Immature natural killer cell (primary cell): Measurements from ENCODE around the gene C16orf74. TPM values are rescaled to one million over a fixed set of nuclear protein-coding genes. Genes with fewer than 3 reads are reported as not detected.
A peak's percentile ranks its signal among the peaks of the same experiment; 100 is the strongest.

ENCODE experiments used
- DNase-seq, 3 donors: peaks; one replicate each; pipeline ENCODE4 v3.0.0; 2022; ENCODE audit warnings: mixed read lengths in 1 of 3
- H3K27ac Mint-ChIP-seq, 6 donors: one replicate each; pipeline ENCODE4 v1.8.0; 2020; ENCODE audit warnings: mixed read lengths in 6 of 6, mild to moderate bottlenecking in 5 of 6, inconsistent platforms in 4 of 6, moderate library complexity in 3 of 6
- H3K27me3 Mint-ChIP-seq, 3 donors: one replicate each; pipeline ENCODE4 v1.8.0; 2020 to 2021; ENCODE audit warnings: low read depth in 3 of 3, mild to moderate bottlenecking in 3 of 3, mixed read lengths in 3 of 3, moderate library complexity in 3 of 3, inconsistent platforms in 1 of 3
- H3K36me3 Mint-ChIP-seq, 3 donors: one replicate each; pipeline ENCODE4 v1.8.0; 2020; ENCODE audit warnings: mixed read lengths in 3 of 3, inconsistent platforms in 2 of 3, mild to moderate bottlenecking in 2 of 3
- H3K4me1 Mint-ChIP-seq, 2 donors: one replicate each; pipeline ENCODE4 v1.8.0; 2020; ENCODE audit warnings: inconsistent platforms in 2 of 2, mild to moderate bottlenecking in 2 of 2, mixed read lengths in 2 of 2, moderate library complexity in 1 of 2
- H3K4me3 Mint-ChIP-seq, 5 donors: one replicate each; pipeline ENCODE4 v1.8.0; 2020; ENCODE audit warnings: mild to moderate bottlenecking in 5 of 5, mixed read lengths in 5 of 5, inconsistent platforms in 3 of 5, moderate library complexity in 3 of 5
- H3K9me3 Mint-ChIP-seq, 6 donors: one replicate each; pipeline ENCODE4 v1.8.0; 2020; ENCODE audit warnings: mild to moderate bottlenecking in 6 of 6, mixed read lengths in 6 of 6, inconsistent platforms in 4 of 6, moderate library complexity in 3 of 6
- polyA plus RNA-seq, 3 donors: library from polyadenylated mRNA; unstranded; fragments of 300-500 nt; fragmentation: Illumina TruSeq; gene quantifications; one replicate each; pipeline ENCODE4 v1.2.3, GENCODE V29; 2021

Gene C16orf74
- polyA plus RNA-seq, 3 donors from 2014 or later: 5.0 to 9.0 (median 7.4) TPM

DNA sequence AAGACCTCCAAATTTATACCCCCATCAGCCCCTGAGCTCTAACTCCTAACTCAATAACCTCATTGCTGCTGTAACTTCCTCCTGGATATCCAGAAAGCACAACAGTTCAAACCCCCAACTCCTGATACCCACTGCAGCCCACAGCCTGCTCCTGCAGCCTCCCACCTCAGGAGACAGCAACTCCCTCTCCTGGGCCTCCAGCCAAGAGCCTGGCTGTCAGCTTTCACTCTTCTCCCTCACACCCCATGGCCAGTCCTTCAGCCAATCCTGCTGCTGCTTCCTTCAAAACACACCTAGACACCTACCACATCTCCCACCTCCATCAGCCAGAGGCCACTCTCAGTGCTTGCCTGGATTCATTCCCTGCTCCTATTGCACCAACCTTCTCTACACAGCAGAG lies 67.5 kb downstream of the C16orf74 start:
- Mint-ChIP-seq H3K36me3 (peaks cover 0 to 6% (median 0%) of the 10 kb centered on the region in 3 donors), H3K4me3 (no peak overlapping the region), H3K4me1 (peaks cover 12 to 15% of the 10 kb centered on the region in 2 donors), H3K27ac (peak overlapping the region in 1 of 6 donors; percentile 45), H3K27me3 (peaks cover 0 to 9% (median 5%) of the 10 kb centered on the region in 3 donors), H3K9me3 (no peaks in the 10 kb centered on the region)
- no peak for DNase-seq

DNA sequence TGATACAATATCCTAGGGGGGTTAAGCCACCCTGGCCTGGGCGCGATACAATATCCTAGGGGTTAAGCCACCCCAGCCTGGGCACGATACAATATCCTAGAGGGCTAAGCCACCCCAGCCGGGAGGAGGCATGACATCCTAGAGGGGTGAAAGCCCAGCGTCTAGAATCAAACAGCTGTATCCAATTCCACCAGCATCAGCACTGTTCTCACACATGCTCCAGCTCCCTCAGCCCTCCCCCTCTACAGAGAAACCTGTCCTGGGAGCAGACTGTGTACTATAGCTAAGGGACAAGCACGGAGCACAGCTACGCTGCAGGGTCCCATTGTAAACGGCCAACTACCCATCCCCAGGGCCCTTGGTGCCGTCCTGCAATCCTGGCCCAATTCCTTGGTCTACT lies 68.4 kb downstream of the C16orf74 start:
- H3K4me1 Mint-ChIP-seq: peaks cover 12 to 14% of the 10 kb centered on the region in 2 donors
- DNase-seq: no peak

DNA sequence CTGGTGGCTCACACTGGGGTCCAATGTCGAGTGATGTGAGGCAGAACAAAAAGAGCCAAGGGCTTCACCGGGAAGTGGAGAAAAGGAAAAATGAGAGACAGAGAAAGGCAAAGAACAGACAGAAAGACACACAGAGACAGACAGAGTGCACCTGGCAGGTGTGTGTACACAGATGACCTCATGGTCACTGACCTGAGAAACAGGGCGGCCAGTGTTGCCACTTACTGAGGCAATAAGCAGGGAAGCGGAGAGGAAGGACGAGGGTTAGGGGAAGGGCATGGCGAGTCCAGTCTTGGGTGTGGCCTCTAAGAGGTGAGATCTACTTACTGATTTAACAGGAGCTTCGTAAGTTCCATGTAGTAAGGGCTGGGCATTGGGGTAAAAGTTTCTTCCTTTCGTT lies 69.6 kb downstream of the C16orf74 start:
- H3K9me3 Mint-ChIP-seq: no peaks in the 10 kb centered on the region
- peaks cover 2 to 5% (median 3%) of the 10 kb centered on the region in 3 donors for H3K27me3 Mint-ChIP-seq
- no peak overlapping the region for H3K4me3 Mint-ChIP-seq
- H3K4me1 Mint-ChIP-seq: peaks cover 11 to 12% of the 10 kb centered on the region in 2 donors
- no peak for DNase-seq
- H3K36me3 Mint-ChIP-seq: peaks cover 0 to 6% (median 0%) of the 10 kb centered on the region in 3 donors
- H3K27ac Mint-ChIP-seq: peak overlapping the region in 1 of 6 donors; percentile 56

More for the DNA sequence above, 68.4 kb downstream of the C16orf74 start:
- peaks cover 1 to 5% (median 5%) of the 10 kb centered on the region in 3 donors for H3K27me3 Mint-ChIP-seq
- H3K36me3 Mint-ChIP-seq: peaks cover 0 to 6% (median 0%) of the 10 kb centered on the region in 3 donors
- no peak overlapping the region for H3K27ac Mint-ChIP-seq
- no peak overlapping the region for H3K4me3 Mint-ChIP-seq
- H3K9me3 Mint-ChIP-seq: no peaks in the 10 kb centered on the region

DNA sequence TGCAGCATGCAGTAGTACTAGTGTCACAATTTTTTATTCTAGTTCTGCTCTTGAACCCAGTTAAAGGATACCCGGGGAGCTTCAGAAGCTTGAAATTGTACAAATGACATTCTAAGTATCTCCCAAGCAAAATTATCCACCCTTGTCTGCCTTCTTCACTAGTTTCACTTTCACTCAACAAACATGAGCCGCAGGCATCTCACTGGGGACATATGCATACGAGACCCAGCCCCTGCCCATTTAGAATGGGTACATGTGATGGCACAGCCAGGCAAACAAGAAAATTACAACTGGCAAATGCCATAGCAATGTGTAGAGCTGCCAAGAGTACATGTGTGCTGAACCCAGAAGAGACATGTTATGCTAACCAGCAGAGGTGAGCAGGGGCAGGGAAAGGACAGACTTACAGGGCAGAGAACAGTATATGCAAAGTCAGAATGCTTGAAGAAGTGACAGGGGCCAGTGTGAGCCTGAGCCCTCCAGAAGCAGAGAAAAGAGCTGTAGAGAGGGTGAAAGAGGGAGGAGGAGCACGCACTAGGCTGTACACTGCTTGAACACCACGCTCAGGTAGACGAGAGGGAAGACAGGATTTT lies 70.4 kb downstream of the C16orf74 start:
- DNase-seq: no peak
- H3K9me3 Mint-ChIP-seq: no peaks in the 10 kb centered on the region
- H3K36me3 Mint-ChIP-seq: peaks cover 3 to 10% (median 4%) of the 10 kb centered on the region in 3 donors
- H3K4me1 Mint-ChIP-seq: peaks cover 11 to 12% of the 10 kb centered on the region in 2 donors
- peak overlapping the region in 4 of 6 donors; percentile 56 to 80 (median 66) for H3K27ac Mint-ChIP-seq
- H3K4me3 Mint-ChIP-seq: peak overlapping the region in 1 of 5 donors; percentile 49
- peaks cover 2 to 5% (median 3%) of the 10 kb centered on the region in 3 donors for H3K27me3 Mint-ChIP-seq

DNA sequence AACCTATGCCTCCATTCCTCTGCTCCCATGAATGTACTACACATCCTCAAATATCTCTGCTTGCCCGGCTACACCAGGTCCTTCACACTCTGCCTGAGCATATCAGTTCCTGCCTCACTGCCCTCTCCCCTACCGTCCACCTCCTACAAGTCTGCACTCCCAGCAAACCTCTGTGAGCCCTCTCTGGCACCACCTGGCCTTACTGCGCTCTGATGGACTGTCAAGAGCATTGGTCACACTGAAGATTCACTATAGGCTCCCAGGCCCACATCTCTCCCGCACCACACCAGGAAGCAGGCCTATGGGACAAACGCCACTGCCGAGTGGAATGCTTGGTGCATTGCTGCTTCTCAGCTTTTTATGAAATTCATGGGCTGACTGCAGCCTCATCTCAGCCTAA lies 71.0 kb downstream of the C16orf74 start:
- Mint-ChIP-seq H3K4me1 (peaks cover 11 to 12% of the 10 kb centered on the region in 2 donors), H3K9me3 (no peaks in the 10 kb centered on the region), H3K27me3 (peaks cover 2 to 5% (median 3%) of the 10 kb centered on the region in 3 donors), H3K36me3 (peaks cover 5 to 15% (median 8%) of the 10 kb centered on the region in 3 donors), H3K27ac (peak overlapping the region in 5 of 6 donors; percentile 6 to 80 (median 63)), H3K4me3 (no peak overlapping the region)
- DNase-seq: no peak

DNA sequence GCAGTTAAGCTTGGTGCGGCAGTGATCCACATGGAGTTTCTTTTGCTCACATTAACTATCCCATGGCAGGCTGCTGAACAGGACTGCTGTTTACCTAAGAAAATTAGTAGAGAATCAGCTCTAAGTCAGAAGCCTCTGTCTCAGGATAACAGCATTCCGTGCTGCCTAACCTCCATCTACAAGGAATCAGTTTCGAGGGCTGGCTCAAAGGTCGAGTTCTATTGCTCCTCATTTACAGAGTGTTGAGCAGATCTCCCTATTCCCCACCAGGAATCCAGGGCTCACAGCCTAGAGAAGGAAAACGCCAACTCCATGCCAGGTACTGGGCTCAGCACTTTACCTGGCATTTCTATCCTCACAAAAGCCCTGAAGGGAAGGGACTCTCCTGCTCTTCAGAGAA lies 72.1 kb downstream of the C16orf74 start:
- no peaks in the 10 kb centered on the region for H3K9me3 Mint-ChIP-seq
- H3K27ac Mint-ChIP-seq: peak overlapping the region in 4 of 6 donors; percentile 22 to 48 (median 33)
- no peak for DNase-seq
- H3K27me3 Mint-ChIP-seq: peaks cover 2 to 5% (median 3%) of the 10 kb centered on the region in 3 donors
- H3K36me3 Mint-ChIP-seq: peaks cover 5 to 24% (median 11%) of the 10 kb centered on the region in 3 donors
- H3K4me1 Mint-ChIP-seq: peaks cover 11 to 12% of the 10 kb centered on the region in 2 donors
- no peak overlapping the region for H3K4me3 Mint-ChIP-seq

DNA sequence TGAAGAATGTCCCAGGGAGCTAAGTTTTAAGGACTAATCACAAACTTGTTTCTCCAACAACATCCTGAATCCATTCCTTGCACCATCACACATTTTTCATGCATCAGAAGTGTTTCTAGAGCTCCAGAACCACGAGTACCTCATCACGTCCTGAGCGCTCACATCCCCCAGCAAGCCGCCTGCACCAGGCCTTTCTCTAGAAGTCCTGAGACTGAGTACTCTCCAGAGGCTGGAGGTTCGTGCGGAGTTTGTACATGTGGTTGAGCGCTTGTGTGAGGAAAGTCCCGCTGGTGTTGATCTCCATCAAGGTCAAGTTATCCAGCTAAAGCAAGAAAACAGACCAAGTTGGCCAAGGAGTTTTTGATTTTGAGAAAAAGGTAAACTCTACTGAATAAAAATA lies 72.9 kb downstream of the C16orf74 start:
- H3K27me3 Mint-ChIP-seq: peaks cover 2 to 4% (median 2%) of the 10 kb centered on the region in 3 donors
- H3K4me3 Mint-ChIP-seq: no peak overlapping the region
- peaks cover 11 to 12% of the 10 kb centered on the region in 2 donors for H3K4me1 Mint-ChIP-seq
- DNase-seq: no peak
- peak overlapping the region in 1 of 6 donors; percentile 8 for H3K27ac Mint-ChIP-seq
- peaks cover 5 to 24% (median 11%) of the 10 kb centered on the region in 3 donors for H3K36me3 Mint-ChIP-seq
- H3K9me3 Mint-ChIP-seq: no peaks in the 10 kb centered on the region

DNA sequence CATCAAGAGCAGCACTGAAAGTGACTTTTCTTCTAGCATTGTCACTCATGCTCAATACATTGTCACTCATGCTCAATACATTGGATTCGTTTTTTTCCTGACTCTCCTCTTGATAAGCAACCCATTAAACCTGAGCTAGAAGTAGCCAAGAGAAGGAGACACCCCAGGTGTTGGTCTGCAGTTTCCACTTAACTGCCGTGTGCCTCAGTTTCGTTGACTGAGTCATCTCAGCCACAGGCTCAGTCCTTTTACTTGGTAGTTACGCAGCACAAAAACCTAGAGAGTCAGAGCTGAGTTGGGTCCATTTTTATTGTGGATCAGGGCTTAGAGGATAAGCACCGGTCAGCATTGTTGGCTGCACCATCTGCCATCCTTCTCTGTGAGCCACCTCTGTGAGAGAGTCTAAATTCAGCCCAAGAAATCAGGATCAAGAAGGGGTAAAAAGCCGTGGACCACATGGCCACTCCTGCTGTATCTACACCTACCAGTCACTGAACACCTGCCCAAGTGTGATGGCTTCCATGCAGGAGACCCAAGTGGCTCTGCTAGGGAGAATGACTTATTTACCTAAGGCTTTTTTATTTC lies 73.4 kb downstream of the C16orf74 start:
- H3K36me3 Mint-ChIP-seq: peaks cover 5 to 29% (median 11%) of the 10 kb centered on the region in 3 donors
- H3K4me1 Mint-ChIP-seq: peaks cover 11 to 12% of the 10 kb centered on the region in 2 donors
- H3K27ac Mint-ChIP-seq: peak overlapping the region in 4 of 6 donors; percentile 8 to 57 (median 32)
- no peak overlapping the region for H3K4me3 Mint-ChIP-seq
- H3K9me3 Mint-ChIP-seq: no peaks in the 10 kb centered on the region
- DNase-seq: no peak
- peaks cover 2 to 5% (median 2%) of the 10 kb centered on the region in 3 donors for H3K27me3 Mint-ChIP-seq

DNA sequence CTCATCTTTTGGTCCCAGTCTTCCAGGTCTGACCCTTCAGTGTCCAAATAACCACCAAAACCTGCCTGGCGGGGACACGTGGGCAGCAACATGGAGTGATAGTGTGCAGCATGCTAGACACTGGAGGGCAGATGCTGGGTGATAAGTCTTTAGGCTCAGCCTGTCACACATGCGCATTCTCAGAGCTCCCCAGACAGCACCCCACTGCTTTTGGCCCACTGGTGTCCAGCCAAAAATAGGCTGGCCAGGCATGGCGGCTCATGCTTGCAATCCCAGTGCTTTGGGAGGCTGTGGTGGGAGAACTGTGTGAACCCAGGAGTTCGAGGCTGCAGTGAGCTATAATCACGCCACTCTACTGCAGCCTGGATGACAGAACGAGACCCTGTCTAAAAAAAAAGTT lies 74.4 kb downstream of the C16orf74 start:
- H3K27me3 Mint-ChIP-seq: peaks cover 2 to 5% (median 5%) of the 10 kb centered on the region in 3 donors
- DNase-seq: no peak
- no peak overlapping the region for H3K4me3 Mint-ChIP-seq
- H3K9me3 Mint-ChIP-seq: no peaks in the 10 kb centered on the region
- H3K27ac Mint-ChIP-seq: peak overlapping the region in 2 of 6 donors; percentile 16 to 34
- H3K36me3 Mint-ChIP-seq: peaks cover 8 to 33% (median 14%) of the 10 kb centered on the region in 3 donors
- peaks cover 11 to 12% of the 10 kb centered on the region in 2 donors for H3K4me1 Mint-ChIP-seq

DNA sequence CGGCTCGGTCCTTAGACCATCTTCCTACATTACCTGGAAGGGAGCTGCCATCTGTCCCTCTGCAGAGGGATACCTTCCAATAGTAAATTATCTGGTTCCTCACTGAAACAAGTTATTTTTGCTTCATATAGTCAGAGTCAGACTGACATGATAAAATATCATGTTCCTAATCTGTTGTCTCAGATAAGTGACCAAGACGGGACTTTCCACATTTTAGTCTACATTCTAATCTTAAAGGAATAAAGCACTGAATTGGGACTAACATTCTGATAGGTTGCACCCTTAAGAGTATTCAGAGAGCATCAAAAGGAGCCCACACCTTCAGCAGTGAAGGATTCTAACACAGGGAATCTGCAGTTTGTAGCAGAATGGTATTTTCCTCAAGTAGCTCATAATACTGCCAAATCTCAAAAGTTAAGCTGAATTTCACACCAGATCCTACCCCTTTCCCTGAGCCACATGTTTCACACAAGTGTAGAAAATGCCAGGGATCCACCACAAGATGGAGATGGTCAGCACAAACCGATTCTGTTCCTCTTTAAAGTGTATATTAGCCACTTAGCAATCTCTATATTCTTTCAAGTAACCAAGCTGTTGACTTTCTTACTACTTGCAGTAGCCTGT lies 75.5 kb downstream of the C16orf74 start:
- Mint-ChIP-seq H3K36me3 (peaks cover 9 to 40% (median 19%) of the 10 kb centered on the region in 3 donors), H3K4me1 (peaks cover 2 to 4% of the 10 kb centered on the region in 2 donors), H3K9me3 (no peaks in the 10 kb centered on the region), H3K4me3 (no peak overlapping the region), H3K27me3 (peaks cover 3 to 5% (median 5%) of the 10 kb centered on the region in 3 donors), H3K27ac (peak overlapping the region in 5 of 6 donors; percentile 11 to 60 (median 37))
- DNase-seq: no peak

DNA sequence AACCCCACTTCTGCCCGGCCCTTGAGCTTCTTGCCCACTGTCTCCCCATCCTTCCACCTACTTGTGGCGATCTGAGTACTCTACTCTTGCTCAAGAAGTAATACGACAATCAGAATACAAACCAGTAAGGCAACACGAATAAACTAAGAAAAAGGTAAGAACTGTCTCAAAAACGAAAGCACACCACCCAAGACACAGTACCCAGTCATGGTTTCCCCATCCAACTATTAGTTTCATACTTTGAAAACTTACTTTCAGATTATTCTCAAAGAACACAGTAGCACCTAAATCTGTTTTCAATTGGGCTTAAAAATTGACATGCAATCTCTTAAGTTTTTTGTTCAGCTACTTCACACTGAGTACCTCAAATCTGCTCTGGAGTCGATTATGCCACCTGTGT lies 76.1 kb downstream of the C16orf74 start:
- Mint-ChIP-seq H3K27me3 (peaks cover 3 to 5% (median 4%) of the 10 kb centered on the region in 3 donors), H3K27ac (peak overlapping the region in 5 of 6 donors; percentile 11 to 76 (median 60)), H3K4me1 (no peaks in the 10 kb centered on the region), H3K9me3 (no peaks in the 10 kb centered on the region), H3K4me3 (no peak overlapping the region), H3K36me3 (peaks cover 12 to 44% (median 20%) of the 10 kb centered on the region in 3 donors)
- DNase-seq: no peak

DNA sequence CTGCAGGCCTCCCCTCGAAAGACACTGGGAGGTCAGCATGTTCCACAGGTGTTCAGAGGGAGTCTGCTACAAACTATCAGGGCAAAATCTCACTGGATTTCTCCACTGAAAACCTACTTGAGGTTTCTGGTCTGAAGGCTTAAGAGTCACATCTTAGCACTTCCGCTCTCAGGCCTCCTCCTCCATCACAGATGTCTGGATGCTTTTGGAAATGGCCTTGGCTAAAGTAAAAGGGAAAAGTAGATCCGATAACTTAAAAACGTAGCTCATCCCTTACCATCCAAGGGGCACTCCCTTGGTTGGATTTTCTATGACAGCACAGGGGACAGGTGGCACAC lies 76.5 kb downstream of the C16orf74 start:
- Mint-ChIP-seq H3K27ac (peak overlapping the region in 3 of 6 donors; percentile 58 to 80 (median 80)), H3K4me3 (no peak overlapping the region), H3K4me1 (no peaks in the 10 kb centered on the region), H3K36me3 (peaks cover 13 to 44% (median 24%) of the 10 kb centered on the region in 3 donors), H3K27me3 (peaks cover 2 to 7% (median 5%) of the 10 kb centered on the region in 3 donors), H3K9me3 (no peaks in the 10 kb centered on the region)
- no peak for DNase-seq

DNA sequence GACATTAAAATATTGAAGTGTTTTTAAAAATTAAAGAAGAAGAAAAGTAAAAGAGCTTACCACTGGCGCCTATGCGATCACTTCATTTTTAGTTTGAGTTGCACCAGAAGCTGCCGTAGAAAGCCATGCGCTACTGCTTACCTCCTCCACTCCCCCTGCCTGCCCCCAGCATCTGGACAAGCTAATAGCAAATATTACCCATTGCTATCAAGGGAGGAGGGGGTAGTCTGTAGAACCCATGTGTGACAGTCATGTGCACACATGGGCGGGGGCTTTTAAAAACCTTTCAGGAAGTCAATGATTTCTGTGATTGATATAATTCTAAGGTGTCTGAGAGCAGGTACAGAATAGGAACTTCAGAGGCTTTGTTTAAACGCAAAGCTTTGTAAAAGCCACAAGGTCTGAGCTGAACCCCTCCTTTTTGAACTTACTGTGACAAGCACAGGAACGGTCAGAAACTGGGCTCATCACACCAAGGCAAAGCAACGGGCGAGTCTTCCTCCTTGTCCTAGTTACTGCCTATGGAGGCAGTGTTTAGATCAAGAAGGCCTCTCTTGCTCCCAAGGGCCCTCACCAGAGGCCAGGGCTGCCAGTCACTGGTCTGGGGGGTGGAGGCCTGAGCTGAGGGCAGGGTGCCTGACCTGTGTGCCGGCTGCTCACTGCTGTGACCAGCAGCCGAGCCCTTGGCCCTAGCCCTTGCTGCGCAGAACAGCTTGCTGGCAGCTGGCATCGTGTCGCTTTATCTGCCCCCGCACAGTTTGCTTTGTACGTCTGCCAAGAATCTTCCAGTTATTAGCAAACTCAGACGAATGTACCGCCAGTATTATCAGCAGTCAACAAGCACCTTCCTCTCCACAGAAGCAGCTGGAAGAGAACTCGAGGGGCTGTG lies 77.1 kb downstream of the C16orf74 start:
- no peak overlapping the region for H3K4me3 Mint-ChIP-seq
- no peaks in the 10 kb centered on the region for H3K4me1 Mint-ChIP-seq
- peak overlapping the region in 2 of 6 donors; percentile 80 for H3K27ac Mint-ChIP-seq
- peaks cover 2 to 7% (median 5%) of the 10 kb centered on the region in 3 donors for H3K27me3 Mint-ChIP-seq
- no peak for DNase-seq
- H3K36me3 Mint-ChIP-seq: peaks cover 16 to 48% (median 27%) of the 10 kb centered on the region in 3 donors
- H3K9me3 Mint-ChIP-seq: no peaks in the 10 kb centered on the region
